Osteoblast (primary cell): ENCODE results near the gene PRR5. TPM values are rescaled to one million over a fixed set of nuclear protein-coding genes. Genes with fewer than 3 reads are reported as not detected.
A peak's percentile ranks its signal among the peaks of the same experiment; 100 is the strongest.

Source experiments
- DNase-seq: peaks from one replicate; pipeline ENCODE4 v3.0.0; 2011; ENCODE audit warnings: low spot score, mixed read lengths; ENCODE audit not compliant: insufficient read length; ENCODE audit errors: missing footprints
- H2AFZ ChIP-seq: 2 replicates; pipeline ENCODE4 v1.6.0; 2011; ENCODE audit warnings: mild to moderate bottlenecking, low read length
- H3K27ac ChIP-seq: 2 replicates; pipeline ENCODE4 v1.5.1; 2011; ENCODE audit warnings: mild to moderate bottlenecking, low read depth, low read length, moderate library complexity
- H3K27me3 ChIP-seq: 2 replicates; pipeline ENCODE4 v1.6.0; 2012; ENCODE audit warnings: mild to moderate bottlenecking, control low read depth, inconsistent platforms, low read length, moderate library complexity; ENCODE audit not compliant: insufficient read depth
- H3K36me3 ChIP-seq: 2 replicates; pipeline ENCODE4 v1.5.1; 2011; ENCODE audit warnings: mild to moderate bottlenecking, low read length, control low read depth, moderate library complexity; ENCODE audit not compliant: insufficient read depth
- H3K4me1 ChIP-seq: 2 replicates; pipeline ENCODE4 v1.5.1; 2011; ENCODE audit warnings: mild to moderate bottlenecking, low read length, control low read depth, moderate library complexity; ENCODE audit not compliant: insufficient read depth
- H3K4me2 ChIP-seq: 2 replicates; pipeline ENCODE4 v1.6.0; 2011; ENCODE audit warnings: mild to moderate bottlenecking, low read length; ENCODE audit not compliant: insufficient read depth
- H3K4me3 ChIP-seq: fragments of 200-600 bp; sonication (generic); 3 replicates; pipeline ENCODE4 v1.5.1; 2012; ENCODE audit warnings: mild to moderate bottlenecking, low read length, inconsistent platforms; ENCODE audit not compliant: insufficient read depth
- H3K79me2 ChIP-seq: 2 replicates; pipeline ENCODE4 v1.6.0; 2012; ENCODE audit warnings: mild to moderate bottlenecking, low read length, control low read depth, inconsistent platforms; ENCODE audit not compliant: insufficient read depth
- H3K9me3 ChIP-seq: 2 replicates; pipeline ENCODE4 v1.5.1; 2011; ENCODE audit warnings: low read depth, low read length, control low read depth
- H4K20me1 ChIP-seq: 2 replicates; pipeline ENCODE4 v1.6.0; 2012; ENCODE audit warnings: mild to moderate bottlenecking, low read length, control low read depth; ENCODE audit not compliant: insufficient read depth
- CTCF ChIP-seq: IDR thresholded peaks from 2 replicates; pipeline ENCODE4 v1.5.1; 2011; ENCODE audit warnings: mild to moderate bottlenecking, low read depth, low read length, moderate library complexity; ENCODE audit errors: extremely low read depth
- total RNA-seq: library from RNA; depleted of rRNA; stranded (reverse); fragments of >200 nt; gene quantifications from 2 replicates; pipeline ENCODE4 v1.2.3, GENCODE V29; 2012

Gene PRR5
- total RNA-seq, 1 donor = 14.8 TPM

- Histone ChIP-seq H4K20me1 (no peaks in the 10 kb centered on the region), H3K79me2 (no peaks in the 10 kb centered on the region)
These were observed 73.9 kb downstream of the PRR5 start for GRCh38 chr22:44775862-44776261.

GRCh38 chr22:44776605-44777363, 74.8 kb downstream of the PRR5 start:
- no peaks in the 10 kb centered on the region for H3K4me1 ChIP-seq
- H3K9me3 ChIP-seq = peaks cover 3% of the 10 kb centered on the region
- H2AFZ ChIP-seq = no peak overlapping the region
- no peak overlapping the region for H3K27ac ChIP-seq
- no peak overlapping the region for H3K4me3 ChIP-seq
- no peaks in the 10 kb centered on the region for H3K79me2 ChIP-seq
- DNase-seq = peak; percentile 10
- no peak for TF ChIP-seq CTCF
- no peaks in the 10 kb centered on the region for H3K36me3 ChIP-seq
- no peaks in the 10 kb centered on the region for H3K27me3 ChIP-seq
- no peaks in the 10 kb centered on the region for H4K20me1 ChIP-seq
- no peak overlapping the region for H3K4me2 ChIP-seq

More at GRCh38 chr22:44775862-44776261, 73.9 kb downstream of the PRR5 start:
- Histone ChIP-seq H3K9me3 (peaks cover 3% of the 10 kb centered on the region), H3K36me3 (no peaks in the 10 kb centered on the region), H3K4me1 (no peaks in the 10 kb centered on the region), H2AFZ (no peak overlapping the region), H3K27ac (no peak overlapping the region), H3K27me3 (no peaks in the 10 kb centered on the region), H3K4me3 (no peak overlapping the region), H3K4me2 (no peak overlapping the region)
- DNase-seq = no peak
- TF ChIP-seq CTCF = no peak

GRCh38 chr22:44777364-44777755, 75.4 kb downstream of the PRR5 start:
- H3K79me2 ChIP-seq = no peaks in the 10 kb centered on the region
- no peaks in the 10 kb centered on the region for H3K27me3 ChIP-seq
- TF ChIP-seq CTCF = no peak
- no peak overlapping the region for H3K4me2 ChIP-seq
- no peak overlapping the region for H3K4me3 ChIP-seq
- no peaks in the 10 kb centered on the region for H3K4me1 ChIP-seq
- H3K27ac ChIP-seq = no peak overlapping the region
- H2AFZ ChIP-seq = no peak overlapping the region
- H4K20me1 ChIP-seq = no peaks in the 10 kb centered on the region
- peaks cover 3% of the 10 kb centered on the region for H3K9me3 ChIP-seq
- no peaks in the 10 kb centered on the region for H3K36me3 ChIP-seq
- no peak for DNase-seq

GRCh38 chr22:44780876-44781449, 79.0 kb downstream of the PRR5 start:
- peak; percentile 15 for DNase-seq
- Histone ChIP-seq H3K36me3 (no peaks in the 10 kb centered on the region), H3K4me1 (no peaks in the 10 kb centered on the region), H3K79me2 (no peaks in the 10 kb centered on the region), H3K9me3 (no peaks in the 10 kb centered on the region), H3K4me2 (no peak overlapping the region), H3K4me3 (no peak overlapping the region), H3K27me3 (no peaks in the 10 kb centered on the region), H2AFZ (no peak overlapping the region), H4K20me1 (no peaks in the 10 kb centered on the region), H3K27ac (no peak overlapping the region)
- no peak for TF ChIP-seq CTCF
